ENCODE results near the gene MAPRE2.

The MAPRE2 gene

DNA sequence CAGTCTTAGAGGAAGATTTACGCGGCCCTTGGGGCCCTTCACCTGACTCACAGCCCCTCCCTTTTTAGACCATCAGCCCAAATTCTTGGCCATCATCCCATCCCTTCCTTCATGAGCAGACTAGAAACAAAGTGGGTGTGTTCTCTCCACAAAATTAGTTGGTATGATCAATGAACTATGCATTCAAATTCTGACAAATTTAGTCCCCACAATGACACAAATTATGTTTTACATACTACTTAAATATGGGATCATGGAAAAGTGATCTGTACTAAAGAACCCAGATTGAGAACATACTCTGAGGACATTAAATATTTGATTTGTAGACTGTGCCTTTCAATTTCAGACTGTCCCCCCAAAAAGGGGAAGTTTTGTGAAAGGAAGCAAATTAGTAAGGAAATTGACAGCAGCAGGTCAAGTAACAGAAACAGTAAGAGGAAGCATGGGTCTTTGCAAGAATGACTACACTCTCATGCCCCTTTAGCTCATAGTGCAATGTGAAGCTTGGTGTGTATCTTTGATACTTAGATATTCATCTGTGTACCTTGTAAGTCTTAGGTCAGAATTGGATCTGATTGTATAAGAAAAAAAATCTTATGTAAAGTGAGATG is 2.2 kb upstream of the MAPRE2 start:
- no peak for DNase-seq

DNA sequence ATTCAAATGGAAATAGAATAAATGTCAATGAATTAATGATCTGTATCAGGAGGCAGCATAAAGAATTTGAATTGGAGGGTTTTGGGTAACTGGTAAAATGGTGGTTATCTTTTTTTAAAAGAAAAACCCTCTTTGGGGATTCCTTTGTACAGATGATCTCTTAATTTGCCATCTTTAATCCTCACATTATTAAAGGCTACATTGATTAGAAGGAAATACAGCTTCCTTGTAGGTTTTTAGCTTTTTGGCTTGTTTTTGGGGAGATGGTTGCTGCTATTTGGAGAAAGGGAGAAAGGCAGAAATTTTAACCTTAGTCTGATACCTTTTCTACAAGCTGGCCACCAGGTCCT is 600 bp upstream of the MAPRE2 start:
- DNase-seq = no peak

- no peak for DNase-seq
Observed at GRCh38 chr18:35041815-35042387, 688 bp downstream of the MAPRE2 start.

- DNase-seq = no peak
Observed at GRCh38 chr18:35042389-35043071, 1.3 kb downstream of the MAPRE2 start.

GRCh38 chr18:35043207-35043606 is 2.0 kb downstream of the MAPRE2 start:
- DNase-seq = no peak

GRCh38 chr18:35045121-35045520 is 3.9 kb downstream of the MAPRE2 start:
- no peak for DNase-seq

DNA sequence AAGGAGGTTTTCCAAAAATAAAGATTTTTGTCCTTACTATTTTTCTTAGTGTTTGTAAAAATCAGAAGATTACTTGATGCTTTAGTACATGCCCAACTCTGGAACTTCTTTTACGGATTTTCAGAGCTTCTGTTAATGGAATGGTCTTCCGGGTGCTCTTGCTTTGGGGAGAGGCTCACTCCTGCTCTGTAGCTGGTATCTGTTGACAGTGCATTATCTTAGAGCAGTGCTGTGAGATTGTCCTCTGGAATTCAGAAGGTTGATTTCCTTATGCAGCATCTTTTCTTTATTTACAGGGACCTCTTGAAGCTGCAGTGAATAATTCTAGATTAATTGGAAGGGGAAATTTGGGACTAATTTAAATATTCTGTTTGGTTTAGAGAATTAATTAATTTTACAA is 4.6 kb downstream of the MAPRE2 start:
- DNase-seq = no peak

- no peak for DNase-seq
Observed at GRCh38 chr18:35047697-35048292, 6.6 kb downstream of the MAPRE2 start.

DNA sequence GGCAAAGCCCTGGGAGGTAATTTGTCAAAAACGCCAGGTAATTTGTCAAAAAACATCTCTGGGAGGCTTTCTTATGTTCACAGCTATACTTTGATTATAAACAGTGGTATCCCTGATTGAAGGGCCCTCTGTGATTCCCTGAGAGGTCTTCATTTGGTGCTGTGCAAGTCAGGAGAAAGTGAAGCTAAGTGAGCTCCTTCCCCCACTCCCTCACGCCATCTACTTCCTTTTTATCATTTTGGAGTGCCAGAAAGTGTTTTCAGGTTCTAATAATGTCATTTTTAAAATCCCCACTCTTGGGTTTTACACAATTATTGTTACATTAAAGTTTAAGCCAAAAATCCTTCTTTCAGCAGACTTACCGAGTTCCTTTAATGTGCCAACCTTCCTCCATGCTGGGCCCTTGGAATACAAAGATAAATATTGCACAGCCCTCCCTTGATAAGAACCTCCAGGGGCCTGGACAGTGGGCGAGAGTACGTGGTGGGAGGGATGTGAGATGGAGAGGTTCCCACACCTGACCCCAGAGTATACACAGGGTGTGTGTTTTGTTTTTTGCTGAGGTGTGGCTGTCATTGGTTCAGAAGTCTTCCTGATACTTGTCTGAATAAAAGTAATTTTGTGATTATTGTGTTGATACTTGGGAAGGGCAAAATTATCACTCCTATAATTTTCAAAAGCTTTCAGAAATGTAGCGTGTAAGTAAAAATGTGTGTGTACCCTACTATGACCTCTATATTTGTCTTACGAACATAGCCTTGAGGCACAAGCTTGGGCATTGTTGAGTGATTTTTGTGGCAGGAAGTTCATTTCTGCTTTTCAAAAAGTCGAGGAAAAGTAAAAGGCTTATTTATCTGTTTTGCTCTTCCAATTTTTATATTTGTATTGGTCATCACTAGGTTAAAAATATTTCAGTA is 8.2 kb downstream of the MAPRE2 start:
- no peak for DNase-seq

GRCh38 chr18:35050028-35050546 is 8.9 kb downstream of the MAPRE2 start:
- DNase-seq = no peak

DNA sequence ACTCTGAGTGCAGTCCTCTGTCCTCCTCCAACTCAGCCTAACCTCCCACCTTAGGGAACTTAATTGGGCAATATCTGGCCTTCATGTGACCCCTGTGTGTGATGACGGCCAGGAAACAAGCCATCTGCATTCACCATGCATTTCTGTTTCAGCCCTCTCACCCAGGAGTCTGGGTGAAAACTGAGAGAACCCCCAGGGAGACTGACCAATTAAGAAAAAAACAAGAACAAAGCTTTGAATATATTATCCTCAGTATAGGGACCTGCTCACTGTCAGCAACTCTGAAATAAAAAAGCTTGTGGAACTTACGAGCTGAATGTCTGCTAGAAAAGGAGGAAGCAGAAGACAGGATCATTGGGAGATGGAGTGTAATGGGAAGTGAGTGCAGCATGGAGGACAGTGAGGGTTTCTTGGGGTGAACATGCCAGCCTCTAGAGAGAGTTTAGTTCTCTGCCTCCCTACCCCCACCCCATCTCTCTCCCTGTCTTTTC is 9.5 kb downstream of the MAPRE2 start:
- DNase-seq = no peak

GRCh38 chr18:35051641-35052377 is 10.6 kb downstream of the MAPRE2 start:
- DNase-seq = no peak

- DNase-seq = no peak
Observed at GRCh38 chr18:35054401-35054800, 13.2 kb downstream of the MAPRE2 start.

GRCh38 chr18:35055105-35055504 is 13.9 kb downstream of the MAPRE2 start:
- DNase-seq = no peak

DNA sequence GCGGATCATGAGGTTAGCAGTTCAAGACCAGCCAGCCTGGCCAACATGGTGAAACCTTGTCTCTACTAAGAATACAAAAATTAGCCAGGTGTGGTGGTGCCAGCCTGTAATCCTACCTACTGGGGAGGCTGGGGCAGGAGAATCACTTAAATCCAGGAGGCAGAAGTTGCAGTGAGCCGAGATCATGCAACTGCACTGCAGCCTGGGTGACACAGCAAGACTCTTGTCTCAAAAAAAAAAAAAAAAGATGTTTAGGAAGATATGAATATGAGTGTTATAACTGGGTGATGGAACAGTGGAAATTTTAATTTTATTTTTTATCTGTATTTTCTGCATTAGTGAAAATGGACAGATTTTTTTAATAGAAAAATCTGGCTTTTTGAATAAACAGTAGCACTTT is 14.5 kb downstream of the MAPRE2 start:
- DNase-seq = no peak

DNA sequence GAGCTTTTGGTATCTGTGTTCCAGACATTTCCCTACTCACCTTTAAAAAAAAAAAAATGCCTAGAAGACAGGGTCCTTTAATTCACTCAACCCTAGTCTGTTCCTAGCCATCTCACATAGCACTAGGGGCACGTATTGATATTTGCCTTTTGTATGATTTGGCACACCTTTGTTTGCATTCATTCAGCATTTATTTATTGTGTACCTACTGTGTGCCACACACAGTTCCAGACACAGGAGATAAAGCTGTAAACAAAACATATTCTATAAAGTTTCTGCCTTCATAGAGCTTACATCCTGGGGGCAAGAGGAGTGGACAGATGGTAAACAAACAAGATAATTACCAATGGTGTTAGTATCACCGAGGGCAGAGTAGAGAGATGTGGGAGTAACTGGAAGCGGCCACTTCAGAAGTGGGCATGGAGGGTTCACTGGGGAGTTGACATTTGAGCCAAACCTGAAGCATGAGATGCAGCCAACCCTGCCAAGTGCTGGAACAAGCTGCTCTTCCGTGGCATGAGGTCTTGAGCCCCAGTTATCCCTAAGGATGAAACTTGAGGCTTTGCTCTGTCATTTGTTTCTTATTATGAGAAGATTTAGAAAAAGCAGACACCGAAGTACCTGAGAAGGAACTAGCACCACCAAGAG is 18.2 kb downstream of the MAPRE2 start:
- DNase-seq = no peak

GRCh38 chr18:35060122-35060815 is 19.1 kb downstream of the MAPRE2 start:
- DNase-seq = no peak

GRCh38 chr18:35061336-35061735 is 20.1 kb downstream of the MAPRE2 start:
- DNase-seq = no peak

GRCh38 chr18:35061804-35062203 is 20.6 kb downstream of the MAPRE2 start:
- no peak for DNase-seq

DNA sequence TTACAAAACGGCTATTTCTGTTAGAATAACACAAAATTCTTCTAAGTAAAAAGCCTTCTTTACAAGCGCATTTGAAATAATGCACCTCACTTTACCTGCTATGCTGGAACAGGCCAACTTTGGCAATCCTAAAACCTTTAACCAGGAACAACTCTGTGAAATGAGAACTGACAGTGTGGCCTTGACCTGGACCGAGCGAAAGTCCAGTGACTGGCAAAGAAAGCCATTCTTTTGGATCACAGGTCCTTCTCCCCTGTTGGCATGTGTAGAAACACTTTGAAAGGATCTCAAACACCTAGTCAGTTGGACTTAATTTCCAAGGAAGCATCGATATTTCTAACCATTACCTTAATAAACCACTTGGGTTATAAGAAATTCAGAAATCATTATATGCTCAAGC is 21.2 kb downstream of the MAPRE2 start:
- DNase-seq = no peak
